ENCODE measurements around the gene CPNE1.
"Not testable (repeated sequence)": the region's sequence is repeated elsewhere in the genome, so short reads cannot be mapped to it uniquely, and the experiment has no call there.

The CPNE1 gene

DNA sequence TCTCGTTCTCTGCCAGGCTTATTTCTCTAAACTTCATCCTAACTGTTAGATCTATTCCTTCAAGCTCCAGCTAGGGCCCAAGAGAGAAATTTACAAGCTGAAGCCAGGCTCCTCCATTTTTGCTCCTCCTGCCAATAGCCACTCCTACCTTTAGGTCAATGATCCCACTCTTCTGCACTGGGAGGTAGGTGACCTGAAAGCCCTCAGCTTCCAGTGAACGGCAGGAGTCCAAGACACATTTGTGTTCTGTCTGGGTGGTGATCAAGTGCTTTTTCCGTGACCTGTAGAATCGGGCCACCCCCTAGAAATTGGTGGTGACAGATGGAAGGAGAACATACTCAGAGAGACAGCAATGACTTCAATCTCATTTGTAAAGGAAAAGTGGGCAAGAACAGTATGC, 25.6 kb upstream of the CPNE1 start:
- no peak for DNase-seq (ENCODE audit: low read depth)
- H3K4me3 ChIP-seq (ENCODE audit: low read depth, low read length): no peak overlapping the region
- TF ChIP-seq, protein P1, sequence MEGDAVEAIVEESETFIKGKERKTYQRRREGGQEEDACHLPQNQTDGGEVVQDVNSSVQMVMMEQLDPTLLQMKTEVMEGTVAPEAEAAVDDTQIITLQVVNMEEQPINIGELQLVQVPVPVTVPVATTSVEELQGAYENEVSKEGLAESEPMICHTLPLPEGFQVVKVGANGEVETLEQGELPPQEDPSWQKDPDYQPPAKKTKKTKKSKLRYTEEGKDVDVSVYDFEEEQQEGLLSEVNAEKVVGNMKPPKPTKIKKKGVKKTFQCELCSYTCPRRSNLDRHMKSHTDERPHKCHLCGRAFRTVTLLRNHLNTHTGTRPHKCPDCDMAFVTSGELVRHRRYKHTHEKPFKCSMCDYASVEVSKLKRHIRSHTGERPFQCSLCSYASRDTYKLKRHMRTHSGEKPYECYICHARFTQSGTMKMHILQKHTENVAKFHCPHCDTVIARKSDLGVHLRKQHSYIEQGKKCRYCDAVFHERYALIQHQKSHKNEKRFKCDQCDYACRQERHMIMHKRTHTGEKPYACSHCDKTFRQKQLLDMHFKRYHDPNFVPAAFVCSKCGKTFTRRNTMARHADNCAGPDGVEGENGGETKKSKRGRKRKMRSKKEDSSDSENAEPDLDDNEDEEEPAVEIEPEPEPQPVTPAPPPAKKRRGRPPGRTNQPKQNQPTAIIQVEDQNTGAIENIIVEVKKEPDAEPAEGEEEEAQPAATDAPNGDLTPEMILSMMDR (conservative IDR thresholded peaks at IDR 0.05; ENCODE audit: low read depth, low read length): no peak

DNA sequence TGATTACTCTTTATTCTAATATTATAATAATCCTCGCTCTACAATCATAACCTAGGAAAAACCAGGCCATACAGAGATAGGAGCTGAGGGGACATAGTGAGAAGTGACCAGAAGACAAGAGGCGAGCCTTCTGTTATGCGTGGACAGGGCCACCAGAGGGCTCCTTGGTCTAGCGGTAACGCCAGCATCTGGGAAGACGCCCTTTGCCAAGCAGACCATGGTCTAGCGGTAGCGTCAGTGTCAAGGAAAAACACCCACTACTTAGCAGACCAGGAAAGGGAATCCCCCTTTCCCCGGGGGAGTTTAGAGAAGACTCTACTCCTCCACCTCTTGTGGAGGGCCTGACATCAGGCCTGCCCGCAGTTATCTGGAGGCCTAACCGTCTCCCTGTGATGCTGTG, 22.2 kb upstream of the CPNE1 start:
- not testable (repeated sequence) for DNase-seq (ENCODE audit: low read depth); H3K4me3 ChIP-seq (ENCODE audit: low read depth, low read length)
- TF ChIP-seq, protein P1 (conservative IDR thresholded peaks at IDR 0.05; ENCODE audit: low read depth, low read length): peak; percentile 44

DNA sequence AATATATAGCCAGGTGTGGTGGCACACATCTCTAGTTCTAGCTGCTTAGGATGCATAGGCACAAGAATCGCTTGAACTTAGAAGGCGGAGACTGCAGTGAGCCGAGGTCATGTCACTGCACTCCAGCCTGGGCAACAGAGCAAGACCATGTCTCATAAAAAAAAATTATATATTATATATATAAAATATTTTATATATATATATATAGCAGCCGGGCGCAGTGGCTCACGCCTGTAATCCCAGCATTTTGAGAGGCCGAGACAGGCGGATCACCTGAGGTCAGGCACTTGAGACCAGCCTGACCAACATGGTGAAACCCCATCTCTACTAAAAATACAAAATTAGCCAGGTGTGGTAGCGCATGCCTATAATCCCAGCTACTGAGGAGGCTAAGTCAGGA, 20.7 kb upstream of the CPNE1 start:
- DNase-seq (ENCODE audit: low read depth); H3K4me3 ChIP-seq (ENCODE audit: low read depth, low read length): not testable (repeated sequence)

DNA sequence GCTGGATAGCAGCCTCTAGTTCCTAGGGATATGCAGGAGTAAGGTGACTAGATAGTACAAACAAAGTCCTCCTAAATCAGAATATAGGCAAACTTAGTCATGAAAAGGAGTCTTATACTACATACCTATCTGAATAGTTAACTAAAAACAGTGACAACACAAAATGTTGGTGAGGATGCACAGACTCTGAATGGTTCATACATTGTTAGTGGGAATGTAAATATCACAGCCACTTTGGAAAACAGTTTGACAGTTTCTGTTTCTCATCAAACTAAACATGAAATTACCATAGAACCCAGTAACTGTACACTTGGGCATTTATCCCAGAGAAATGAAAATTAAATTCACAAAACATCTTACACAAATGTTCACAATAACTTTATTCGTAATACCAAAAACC, 17.3 kb upstream of the CPNE1 start:
- no peak for DNase-seq (ENCODE audit: low read depth)
- TF ChIP-seq, protein P1 (conservative IDR thresholded peaks at IDR 0.05; ENCODE audit: low read depth, low read length): no peak
- H3K4me3 ChIP-seq (ENCODE audit: low read depth, low read length): no peak overlapping the region

- no peak overlapping the region for H3K4me3 ChIP-seq (ENCODE audit: low read depth, low read length)
- DNase-seq (ENCODE audit: low read depth): no peak
- TF ChIP-seq, protein P1 (conservative IDR thresholded peaks at IDR 0.05; ENCODE audit: low read depth, low read length): no peak
Measured at GRCh38 chr20:35680452-35681183, 15.9 kb upstream of the CPNE1 start.

DNA sequence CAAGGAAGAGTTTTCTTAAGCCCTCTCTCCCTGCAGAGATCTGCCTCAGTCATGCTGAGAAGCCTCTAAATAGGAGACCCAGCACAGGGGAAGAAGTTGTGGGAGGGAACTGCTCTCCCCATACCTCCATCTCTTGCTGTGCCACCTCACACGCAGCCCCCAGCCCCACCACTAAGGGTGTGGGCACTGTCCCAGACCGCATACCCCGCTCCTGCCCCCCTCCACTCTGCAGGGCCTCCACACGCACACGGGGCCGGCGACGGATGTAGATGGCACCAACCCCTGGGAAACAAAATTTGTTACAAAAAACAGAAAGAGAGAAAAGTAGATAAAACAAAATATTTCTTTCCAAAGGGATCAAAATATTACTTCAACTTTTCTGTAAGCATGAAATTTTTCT, 10.2 kb upstream of the CPNE1 start:
- H3K4me3 ChIP-seq (ENCODE audit: low read depth, low read length): no peak overlapping the region
- no peak for DNase-seq (ENCODE audit: low read depth)
- TF ChIP-seq, protein P1 (conservative IDR thresholded peaks at IDR 0.05; ENCODE audit: low read depth, low read length): no peak

DNA sequence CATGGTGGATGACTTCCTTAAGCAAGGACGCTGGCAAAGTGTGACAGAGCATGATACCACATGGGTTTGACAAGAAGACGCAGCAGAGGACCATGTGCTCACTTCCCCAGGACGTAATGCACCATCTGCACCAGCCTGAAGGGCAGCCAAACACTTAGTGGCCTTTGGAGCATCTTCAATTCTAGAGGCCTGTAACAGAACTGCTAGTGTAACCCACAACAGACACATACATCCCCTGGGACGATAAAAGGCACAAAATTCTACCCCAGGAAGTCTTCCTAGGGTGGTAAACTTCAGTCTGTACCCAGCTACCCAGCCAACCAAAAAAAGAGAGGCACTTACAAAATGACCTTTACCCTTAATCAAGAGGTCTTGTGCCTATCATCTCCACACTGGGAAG, 9.2 kb upstream of the CPNE1 start:
- TF ChIP-seq, protein P1 (conservative IDR thresholded peaks at IDR 0.05; ENCODE audit: low read depth, low read length): no peak
- no peak overlapping the region for H3K4me3 ChIP-seq (ENCODE audit: low read depth, low read length)
- no peak for DNase-seq (ENCODE audit: low read depth)

Measured in choroid plexus epithelial cell (primary cell).